OCI-LY3 (cell line): ENCODE results near the gene ZMYND10.

Source experiments
- H2AFZ ChIP-seq: fragments of 200-600, 300-600 bp; shearing (Covaris generic); 2 replicates; pipeline ENCODE4 v1.6.0; 2014; ENCODE audit warnings: antibody characterized with exemption, low read depth, low read length
- H3K27ac ChIP-seq: fragments of 200-600, 300-600 bp; sonication (generic); 2 replicates; pipeline ENCODE4 v1.5.1; 2014; ENCODE audit warnings: mild to moderate bottlenecking, low read length, moderate library complexity, mixed read lengths
- H3K27me3 ChIP-seq: fragments of 200-600, 300-600 bp; sonication (generic); 2 replicates; pipeline ENCODE4 v1.6.1; 2014; ENCODE audit warnings: low read depth, low read length, mixed read lengths
- H3K36me3 ChIP-seq: fragments of 200-600, 300-600 bp; sonication (generic); replicated peaks from 2 replicates; pipeline ENCODE3; 2014; ENCODE audit warnings: low read depth, low read length, mixed read lengths
- H3K4me1 ChIP-seq: fragments of 300-600, 200-600 bp; sonication (generic); 2 replicates; pipeline ENCODE4 v1.6.1; 2014; ENCODE audit warnings: low read length, mixed read lengths
- H3K4me2 ChIP-seq: fragments of 200-600, 300-600 bp; sonication (generic); 2 replicates; pipeline ENCODE4 v1.6.1; 2014; ENCODE audit warnings: low read length, mixed read lengths
- H3K4me3 ChIP-seq: fragments of 300-600, 200-600 bp; sonication (generic); 2 replicates; pipeline ENCODE4 v1.5.1; 2014; ENCODE audit warnings: antibody characterized with exemption, mild to moderate bottlenecking, low read length, moderate library complexity
- H3K79me2 ChIP-seq: fragments of 300-600, 200-600 bp; shearing (Covaris generic); 2 replicates; pipeline ENCODE4 v1.6.1; 2014; ENCODE audit warnings: mild to moderate bottlenecking, low read length, mixed read lengths
- H3K9ac ChIP-seq: fragments of 300-600, 200-600 bp; shearing (Covaris generic); 2 replicates; pipeline ENCODE4 v1.6.0; 2014; ENCODE audit warnings: mild to moderate bottlenecking, low read length, moderate library complexity
- H3K9me3 ChIP-seq: fragments of 200-600, 300-600 bp; shearing (Covaris generic); 2 replicates; pipeline ENCODE4 v1.6.1; 2014; ENCODE audit warnings: low read length, mixed read lengths; ENCODE audit not compliant: insufficient read depth
- H4K20me1 ChIP-seq: fragments of 200-600, 300-600 bp; sonication (generic); 2 replicates; pipeline ENCODE4 v1.6.1; 2016; ENCODE audit warnings: low read length, mixed read lengths; ENCODE audit not compliant: insufficient read depth
- EZH2phosphoT487 ChIP-seq: fragments of 200-600 bp; shearing (Covaris generic); IDR thresholded peaks from 2 replicates; pipeline ENCODE4 v1.6.1; 2018; ENCODE audit warnings: antibody characterized with exemption, mixed run types, low read depth
- TF ChIP-seq, protein P1 (sequence below): fragments of 200-600, 300-600 bp; sonication (generic); IDR thresholded peaks from 2 replicates; pipeline ENCODE4 v1.5.1; 2014; ENCODE audit warnings: antibody characterized with exemption, low read length, low read depth

ZMYND10 gene

DNA sequence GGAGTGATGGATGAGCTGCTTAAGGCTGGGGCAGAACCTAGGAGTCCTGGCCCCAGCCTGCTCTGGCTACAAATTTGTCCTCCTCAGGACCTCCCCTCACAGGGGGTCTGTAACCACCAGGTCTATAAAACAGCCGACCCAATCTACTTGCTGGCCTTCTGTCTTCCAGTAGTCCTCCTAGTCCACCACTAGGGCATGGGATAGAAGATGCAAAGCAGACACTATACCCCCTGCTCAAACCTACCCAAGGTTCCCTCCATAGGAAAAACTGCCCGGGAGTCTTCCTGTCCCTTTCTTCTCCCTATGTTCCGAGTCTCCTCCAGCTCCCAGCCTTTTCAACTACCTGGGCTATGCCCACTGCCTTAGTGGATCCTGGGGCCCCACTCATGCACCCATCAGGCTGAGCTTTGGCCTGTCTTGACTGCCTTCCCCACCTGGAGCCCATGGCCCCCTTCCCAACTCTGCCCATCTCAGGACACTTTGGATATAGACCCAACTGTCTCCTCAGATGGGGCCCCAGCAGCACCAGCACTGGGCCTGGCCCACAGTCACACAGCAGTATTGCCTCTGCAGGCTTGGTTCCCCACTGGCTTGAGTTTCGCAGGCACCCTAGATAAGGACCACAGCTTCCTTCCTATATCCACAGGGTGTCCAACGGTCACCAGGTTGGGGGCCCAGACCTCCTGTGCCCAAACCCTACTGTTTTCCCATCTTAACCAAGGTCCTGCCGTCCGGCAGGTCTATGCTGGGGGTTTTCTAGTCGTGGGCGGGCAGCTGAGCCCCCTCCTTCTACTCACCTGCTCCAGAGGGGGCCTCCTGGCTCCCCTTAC, 47.4 kb downstream of the ZMYND10 start:
- H3K4me3 ChIP-seq: peak overlapping the region; percentile 84
- H3K27ac ChIP-seq: peak overlapping the region; percentile 69; the same call in 1 of the 2 replicates
- H4K20me1 ChIP-seq: no peaks in the 10 kb centered on the region
- TF ChIP-seq EZH2phosphoT487: no peak
- TF ChIP-seq, protein P1, sequence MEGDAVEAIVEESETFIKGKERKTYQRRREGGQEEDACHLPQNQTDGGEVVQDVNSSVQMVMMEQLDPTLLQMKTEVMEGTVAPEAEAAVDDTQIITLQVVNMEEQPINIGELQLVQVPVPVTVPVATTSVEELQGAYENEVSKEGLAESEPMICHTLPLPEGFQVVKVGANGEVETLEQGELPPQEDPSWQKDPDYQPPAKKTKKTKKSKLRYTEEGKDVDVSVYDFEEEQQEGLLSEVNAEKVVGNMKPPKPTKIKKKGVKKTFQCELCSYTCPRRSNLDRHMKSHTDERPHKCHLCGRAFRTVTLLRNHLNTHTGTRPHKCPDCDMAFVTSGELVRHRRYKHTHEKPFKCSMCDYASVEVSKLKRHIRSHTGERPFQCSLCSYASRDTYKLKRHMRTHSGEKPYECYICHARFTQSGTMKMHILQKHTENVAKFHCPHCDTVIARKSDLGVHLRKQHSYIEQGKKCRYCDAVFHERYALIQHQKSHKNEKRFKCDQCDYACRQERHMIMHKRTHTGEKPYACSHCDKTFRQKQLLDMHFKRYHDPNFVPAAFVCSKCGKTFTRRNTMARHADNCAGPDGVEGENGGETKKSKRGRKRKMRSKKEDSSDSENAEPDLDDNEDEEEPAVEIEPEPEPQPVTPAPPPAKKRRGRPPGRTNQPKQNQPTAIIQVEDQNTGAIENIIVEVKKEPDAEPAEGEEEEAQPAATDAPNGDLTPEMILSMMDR: no peak
- no peak overlapping the region for H2AFZ ChIP-seq
- H3K4me2 ChIP-seq: peak overlapping the region; percentile 87
- 0 out of 2 replicates have a peak, but pooled peaks cover 7% of the 10 kb centered on the region for H3K79me2 ChIP-seq
- no peaks in the 10 kb centered on the region for H3K27me3 ChIP-seq
- peaks cover 17% of the 10 kb centered on the region for H3K4me1 ChIP-seq
- no peaks in the 10 kb centered on the region for H3K36me3 ChIP-seq
- no peaks in the 10 kb centered on the region for H3K9me3 ChIP-seq
- H3K9ac ChIP-seq: peak overlapping the region; percentile 87

DNA sequence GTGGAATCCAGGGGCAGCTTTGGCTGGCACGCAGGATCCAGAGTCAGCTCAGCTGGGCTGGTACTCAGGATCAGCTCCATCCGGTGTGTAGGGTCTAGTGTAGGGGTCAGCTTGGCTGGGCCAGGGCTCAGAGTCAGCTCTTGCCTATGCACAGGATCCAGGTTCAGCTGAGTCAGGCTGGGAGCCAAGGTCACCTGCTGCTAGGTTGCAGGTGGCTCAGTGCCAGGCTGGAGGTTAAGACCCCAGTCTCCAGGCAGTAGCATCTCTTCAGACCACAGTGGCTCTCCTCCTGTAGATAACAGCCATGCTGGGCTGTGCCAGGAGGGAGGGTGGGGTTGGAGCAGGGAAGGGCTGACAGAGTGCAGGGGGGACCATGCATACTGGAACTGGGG, 48.2 kb downstream of the ZMYND10 start:
- Histone ChIP-seq H3K27ac (no peak overlapping the region), H2AFZ (no peak overlapping the region), H3K4me3 (no peak overlapping the region), H3K36me3 (no peaks in the 10 kb centered on the region), H4K20me1 (no peaks in the 10 kb centered on the region), H3K9ac (no peak overlapping the region), H3K4me2 (no peak overlapping the region), H3K79me2 (0 out of 2 replicates have a peak, but pooled peaks cover 7% of the 10 kb centered on the region), H3K9me3 (no peaks in the 10 kb centered on the region), H3K27me3 (no peaks in the 10 kb centered on the region), H3K4me1 (peaks cover 22% of the 10 kb centered on the region)
- TF ChIP-seq, protein P1: no peak
- no peak for TF ChIP-seq EZH2phosphoT487

DNA sequence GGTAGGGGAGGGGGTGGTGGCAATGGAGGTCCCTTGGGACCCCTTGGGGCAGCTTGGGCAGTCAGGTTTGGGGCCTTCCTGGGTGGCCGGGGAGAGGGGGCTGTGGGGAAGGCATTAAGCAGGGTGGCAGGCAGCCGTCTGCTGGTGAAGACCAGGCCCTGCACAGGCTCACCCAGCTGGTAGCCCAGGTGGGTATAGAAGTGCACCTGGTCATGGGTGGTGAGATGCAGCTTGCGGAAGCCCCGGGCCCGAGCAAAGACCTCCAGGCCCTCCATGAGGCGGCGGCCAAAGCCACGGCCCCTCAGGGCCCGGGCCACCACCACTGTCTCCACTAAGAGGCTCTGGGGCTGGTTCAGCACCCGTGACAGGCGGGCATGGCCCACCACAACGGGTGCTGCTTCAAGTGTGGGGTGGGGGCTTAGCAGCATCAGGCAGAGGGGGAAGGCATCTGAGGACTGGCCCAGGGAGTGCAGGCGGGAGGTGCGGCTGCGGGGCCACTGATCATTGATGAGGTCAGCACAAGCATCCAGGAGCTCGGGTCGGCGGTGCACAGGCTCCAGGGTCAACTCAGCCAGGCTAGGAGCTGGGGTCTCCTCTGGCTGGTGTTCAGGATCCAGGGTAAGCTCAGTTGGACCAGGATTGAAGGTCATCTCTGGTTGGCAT, 48.7 kb downstream of the ZMYND10 start:
- no peak overlapping the region for H3K27ac ChIP-seq
- no peak overlapping the region for H2AFZ ChIP-seq
- peaks cover 22% of the 10 kb centered on the region for H3K4me1 ChIP-seq
- H4K20me1 ChIP-seq: no peaks in the 10 kb centered on the region
- no peaks in the 10 kb centered on the region for H3K9me3 ChIP-seq
- no peaks in the 10 kb centered on the region for H3K36me3 ChIP-seq
- H3K79me2 ChIP-seq: peaks cover 11% of the 10 kb centered on the region
- H3K4me2 ChIP-seq: no peak overlapping the region
- H3K9ac ChIP-seq: no peak overlapping the region
- no peak overlapping the region for H3K4me3 ChIP-seq
- H3K27me3 ChIP-seq: no peaks in the 10 kb centered on the region
- no peak for TF ChIP-seq EZH2phosphoT487
- TF ChIP-seq, protein P1: no peak
